Measurements from ENCODE around the gene LDB3.

Gene LDB3

GRCh38 chr10:86724445-86724844, 56.1 kb downstream of the LDB3 start:
- CTCF ChIA-PET = no interaction called here
- Histone ChIP-seq H3K27ac (ENCODE audit: extremely low read depth, low read depth, low read length) (no peak overlapping the region), H3K4me3 (ENCODE audit: low read depth, low read length) (no peak overlapping the region), H3K4me1 (ENCODE audit: control insufficient read depth, insufficient read depth, low read length) (no peaks in the 10 kb centered on the region), H3K9me3 (ENCODE audit: control insufficient read depth, insufficient read depth, low read depth, low read length) (no peaks in the 10 kb centered on the region), H3K36me3 (ENCODE audit: control insufficient read depth in 2 of 2, insufficient read depth in 1 of 2, low read length in 2 of 2) (no peaks in the 10 kb centered on the region)
- TF ChIP-seq, protein P1, sequence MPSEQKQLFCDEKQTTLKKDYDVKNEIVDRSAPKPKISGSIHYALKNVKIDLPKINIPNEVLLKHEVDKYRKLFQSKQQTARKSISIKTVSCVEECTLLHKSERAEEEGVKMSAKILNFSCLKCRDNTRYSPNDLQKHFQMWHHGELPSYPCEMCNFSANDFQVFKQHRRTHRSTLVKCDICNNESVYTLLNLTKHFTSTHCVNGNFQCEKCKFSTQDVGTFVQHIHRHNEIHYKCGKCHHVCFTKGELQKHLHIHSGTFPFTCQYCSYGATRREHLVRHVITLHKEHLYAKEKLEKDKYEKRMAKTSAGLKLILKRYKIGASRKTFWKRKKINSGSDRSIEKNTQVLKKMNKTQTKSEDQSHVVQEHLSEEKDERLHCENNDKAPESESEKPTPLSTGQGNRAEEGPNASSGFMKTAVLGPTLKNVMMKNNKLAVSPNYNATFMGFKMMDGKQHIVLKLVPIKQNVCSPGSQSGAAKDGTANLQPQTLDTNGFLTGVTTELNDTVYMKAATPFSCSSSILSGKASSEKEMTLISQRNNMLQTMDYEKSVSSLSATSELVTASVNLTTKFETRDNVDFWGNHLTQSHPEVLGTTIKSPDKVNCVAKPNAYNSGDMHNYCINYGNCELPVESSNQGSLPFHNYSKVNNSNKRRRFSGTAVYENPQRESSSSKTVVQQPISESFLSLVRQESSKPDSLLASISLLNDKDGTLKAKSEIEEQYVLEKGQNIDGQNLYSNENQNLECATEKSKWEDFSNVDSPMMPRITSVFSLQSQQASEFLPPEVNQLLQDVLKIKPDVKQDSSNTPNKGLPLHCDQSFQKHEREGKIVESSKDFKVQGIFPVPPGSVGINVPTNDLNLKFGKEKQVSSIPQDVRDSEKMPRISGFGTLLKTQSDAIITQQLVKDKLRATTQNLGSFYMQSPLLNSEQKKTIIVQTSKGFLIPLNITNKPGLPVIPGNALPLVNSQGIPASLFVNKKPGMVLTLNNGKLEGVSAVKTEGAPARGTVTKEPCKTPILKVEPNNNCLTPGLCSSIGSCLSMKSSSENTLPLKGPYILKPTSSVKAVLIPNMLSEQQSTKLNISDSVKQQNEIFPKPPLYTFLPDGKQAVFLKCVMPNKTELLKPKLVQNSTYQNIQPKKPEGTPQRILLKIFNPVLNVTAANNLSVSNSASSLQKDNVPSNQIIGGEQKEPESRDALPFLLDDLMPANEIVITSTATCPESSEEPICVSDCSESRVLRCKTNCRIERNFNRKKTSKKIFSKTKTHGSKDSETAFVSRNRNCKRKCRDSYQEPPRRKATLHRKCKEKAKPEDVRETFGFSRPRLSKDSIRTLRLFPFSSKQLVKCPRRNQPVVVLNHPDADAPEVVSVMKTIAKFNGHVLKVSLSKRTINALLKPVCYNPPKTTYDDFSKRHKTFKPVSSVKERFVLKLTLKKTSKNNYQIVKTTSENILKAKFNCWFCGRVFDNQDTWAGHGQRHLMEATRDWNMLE (tag by site-specific recombination; conservative IDR thresholded peaks at IDR 0.05; ENCODE audit: low read depth) = 0 out of 2 replicates have a peak, but pooled peaks have one; percentile 19
- TF ChIP-seq ZNF426 (tag by site-specific recombination; IDR thresholded peaks at IDR 0.05) = 0 out of 2 replicates have a peak, but pooled peaks have one; percentile 6
- TF ChIP-seq, protein P2, sequence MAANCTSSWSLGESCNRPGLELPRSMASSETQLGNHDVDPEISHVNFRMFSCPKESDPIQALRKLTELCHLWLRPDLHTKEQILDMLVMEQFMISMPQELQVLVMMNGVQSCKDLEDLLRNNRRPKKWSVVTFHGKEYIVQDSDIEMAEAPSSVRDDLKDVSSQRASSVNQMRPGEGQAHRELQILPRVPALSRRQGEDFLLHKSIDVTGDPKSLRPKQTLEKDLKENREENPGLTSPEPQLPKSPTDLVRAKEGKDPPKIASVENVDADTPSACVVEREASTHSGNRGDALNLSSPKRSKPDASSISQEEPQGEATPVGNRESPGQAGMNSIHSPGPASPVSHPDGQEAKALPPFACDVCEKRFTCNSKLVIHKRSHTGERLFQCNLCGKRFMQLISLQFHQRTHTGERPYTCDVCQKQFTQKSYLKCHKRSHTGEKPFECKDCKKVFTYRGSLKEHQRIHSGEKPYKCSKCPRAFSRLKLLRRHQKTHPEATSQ (tag by site-specific recombination; IDR thresholded peaks at IDR 0.05) = no peak
- POLR2A ChIA-PET = no interaction called here

DNA sequence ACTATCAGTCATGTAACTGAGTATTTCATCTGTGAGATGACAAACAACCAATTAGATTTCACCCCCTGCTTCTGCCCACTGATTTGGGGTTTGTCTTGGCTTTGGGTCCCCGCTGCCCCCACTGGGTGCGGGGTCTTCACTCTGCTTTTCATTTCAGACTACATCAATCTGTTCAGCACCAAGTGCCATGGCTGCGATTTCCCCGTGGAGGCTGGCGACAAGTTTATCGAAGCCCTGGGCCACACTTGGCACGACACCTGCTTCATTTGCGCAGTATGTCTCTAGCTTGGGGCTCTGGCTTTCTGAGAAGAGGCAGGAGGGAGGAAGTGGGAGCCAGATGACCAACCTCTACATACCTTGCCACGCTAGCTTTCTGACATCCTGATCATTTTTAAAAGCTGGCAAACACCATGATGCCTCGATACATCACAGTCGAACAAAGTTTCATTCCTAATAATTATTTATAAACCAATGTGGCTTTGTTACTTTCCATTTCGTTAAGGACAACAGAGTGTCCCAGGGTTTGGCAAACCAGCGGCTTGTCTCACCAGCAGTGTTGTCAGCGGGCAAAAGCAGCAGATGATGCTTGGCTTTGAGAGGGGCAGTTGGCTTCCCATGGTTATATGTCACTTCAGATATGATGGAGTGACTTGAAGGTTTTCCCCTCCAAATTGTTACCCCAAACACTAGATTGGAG, 57.8 kb downstream of the LDB3 start:
- ChIA-PET POLR2A (no interaction called here), CTCF (no interaction called here)
- H3K27ac ChIP-seq (ENCODE audit: extremely low read depth, low read depth, low read length) = no peak overlapping the region
- TF ChIP-seq ZNF157 (tag by site-specific recombination; IDR thresholded peaks at IDR 0.05) = no peak
- no peak for TF ChIP-seq ZNF223 (tag by site-specific recombination; IDR thresholded peaks at IDR 0.05)
- TF ChIP-seq PRDM10 (tag by site-specific recombination; IDR thresholded peaks at IDR 0.05) = no peak
- TF ChIP-seq, protein P3, sequence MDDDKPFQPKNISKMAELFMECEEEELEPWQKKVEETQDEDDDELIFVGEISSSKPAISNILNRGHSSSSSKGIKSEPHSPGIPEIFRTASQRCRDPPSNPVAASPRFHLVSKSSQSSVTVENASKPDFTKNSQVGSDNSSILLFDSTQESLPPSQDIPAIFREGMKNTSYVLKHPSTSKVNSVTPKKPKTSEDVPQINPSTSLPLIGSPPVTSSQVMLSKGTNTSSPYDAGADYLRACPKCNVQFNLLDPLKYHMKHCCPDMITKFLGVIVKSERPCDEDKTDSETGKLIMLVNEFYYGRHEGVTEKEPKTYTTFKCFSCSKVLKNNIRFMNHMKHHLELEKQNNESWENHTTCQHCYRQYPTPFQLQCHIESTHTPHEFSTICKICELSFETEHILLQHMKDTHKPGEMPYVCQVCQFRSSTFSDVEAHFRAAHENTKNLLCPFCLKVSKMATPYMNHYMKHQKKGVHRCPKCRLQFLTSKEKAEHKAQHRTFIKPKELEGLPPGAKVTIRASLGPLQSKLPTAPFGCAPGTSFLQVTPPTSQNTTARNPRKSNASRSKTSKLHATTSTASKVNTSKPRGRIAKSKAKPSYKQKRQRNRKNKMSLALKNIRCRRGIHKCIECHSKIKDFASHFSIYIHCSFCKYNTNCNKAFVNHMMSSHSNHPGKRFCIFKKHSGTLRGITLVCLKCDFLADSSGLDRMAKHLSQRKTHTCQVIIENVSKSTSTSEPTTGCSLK (tag by site-specific recombination; IDR thresholded peaks at IDR 0.05) = no peak
- TF ChIP-seq PRDM6 (tag by site-specific recombination; IDR thresholded peaks at IDR 0.05) = no peak
- TF ChIP-seq ZNF776 (tag by site-specific recombination; IDR thresholded peaks at IDR 0.05; ENCODE audit: borderline replicate concordance) = no peak
- no peak for TF ChIP-seq ZFP37 (tag by site-specific recombination; IDR thresholded peaks at IDR 0.05)
- H3K36me3 ChIP-seq (ENCODE audit: control insufficient read depth in 2 of 2, insufficient read depth in 1 of 2, low read length in 2 of 2) = no peaks in the 10 kb centered on the region
- no peak overlapping the region for H3K4me3 ChIP-seq (ENCODE audit: low read depth, low read length)
- H3K4me1 ChIP-seq (ENCODE audit: control insufficient read depth, insufficient read depth, low read length) = no peaks in the 10 kb centered on the region
- H3K9me3 ChIP-seq (ENCODE audit: control insufficient read depth, insufficient read depth, low read depth, low read length) = no peaks in the 10 kb centered on the region
